ENCODE results near the gene CDK6. TPM values are rescaled to one million over a fixed set of nuclear protein-coding genes. Genes with fewer than 3 reads are reported as not detected.
"Not testable (repeated sequence)": the region's sequence is repeated elsewhere in the genome, so short reads cannot be mapped to it uniquely, and the experiment has no call there.

The CDK6 gene
- total and polyA plus RNA-seq, 8 donors, result 2.6 to 86.3 (median 15.5) TPM

- intact Hi-C loops (cut with DNase I; ENCODE audit: low total_unique reads), result no loop called here
- TF ChIP-seq EP300 (IDR thresholded peaks at IDR 0.05), result no peak
- TF ChIP-seq POLR2A (IDR thresholded peaks at IDR 0.05), result no peak
- TF ChIP-seq POLR2AphosphoS5 (IDR thresholded peaks at IDR 0.05), result no peak
- TF ChIP-seq CTCF (IDR thresholded peaks at IDR 0.05), result no peak
- WGBS, 5 donors, result 84 to 93% (median 90%) methylated on average over 4 of the region's 4 CpGs
These were observed 91.1 kb downstream of the CDK6 start for GRCh38 chr7:92745241-92745640.

GRCh38 chr7:92744180-92744579 is 92.2 kb downstream of the CDK6 start:
- H3K36me3 ChIP-seq; intact Hi-C loops (cut with DNase I; ENCODE audit: low total_unique reads); H3K4me3 ChIP-seq; H3K9me3 ChIP-seq; H3K27me3 ChIP-seq; H3K27ac ChIP-seq; DNase-seq: not testable (repeated sequence)
- H3K4me1 ChIP-seq, result peaks cover 0 to 26% (median 15%) of the 10 kb centered on the region in 4 donors
- WGBS, 5 donors, result 85 to 97% (median 94%) methylated on average over 4 of the region's 4 CpGs

More at GRCh38 chr7:92745241-92745640, 91.1 kb downstream of the CDK6 start:
- Histone ChIP-seq H3K4me3 (no peak overlapping the region), H3K27ac (no peak overlapping the region), H3K36me3 (no peaks in the 10 kb centered on the region), H3K4me1 (peaks cover 0 to 37% (median 20%) of the 10 kb centered on the region in 4 donors), H3K27me3 (no peaks in the 10 kb centered on the region), H3K9me3 (no peaks in the 10 kb centered on the region)
- no peak for DNase-seq

- intact Hi-C loops (cut with DNase I; ENCODE audit: low total_unique reads), result no loop called here
- H3K4me1 ChIP-seq, result peaks cover 0 to 15% (median 9%) of the 10 kb centered on the region in 4 donors
- DNase-seq, result no peak
- no peak overlapping the region for H3K27ac ChIP-seq
- H3K9me3 ChIP-seq, result no peaks in the 10 kb centered on the region
- TF ChIP-seq POLR2AphosphoS5 (IDR thresholded peaks at IDR 0.05), result no peak
- no peak for TF ChIP-seq POLR2A (IDR thresholded peaks at IDR 0.05)
- TF ChIP-seq CTCF (IDR thresholded peaks at IDR 0.05), result no peak
- TF ChIP-seq EP300 (IDR thresholded peaks at IDR 0.05), result no peak
- no peaks in the 10 kb centered on the region for H3K36me3 ChIP-seq
- no peaks in the 10 kb centered on the region for H3K27me3 ChIP-seq
- H3K4me3 ChIP-seq, result no peak overlapping the region
These were observed 94.2 kb downstream of the CDK6 start for GRCh38 chr7:92742186-92742585.

- Histone ChIP-seq H3K9me3 (no peaks in the 10 kb centered on the region), H3K4me3 (no peak overlapping the region), H3K27ac (no peak overlapping the region), H3K36me3 (no peaks in the 10 kb centered on the region), H3K4me1 (peaks cover 0 to 15% (median 9%) of the 10 kb centered on the region in 4 donors), H3K27me3 (no peaks in the 10 kb centered on the region)
- TF ChIP-seq CTCF (IDR thresholded peaks at IDR 0.05) (no peak), EP300 (IDR thresholded peaks at IDR 0.05) (no peak), POLR2AphosphoS5 (IDR thresholded peaks at IDR 0.05) (no peak), POLR2A (IDR thresholded peaks at IDR 0.05) (no peak)
- 57 to 65% (median 62%) methylated on average over 6 of the region's 6 CpGs for WGBS, 5 donors
- peak in 1 of 2 donors; percentile 32 for DNase-seq
- intact Hi-C loops (cut with DNase I; ENCODE audit: low total_unique reads), result no loop called here
These were observed 95.7 kb downstream of the CDK6 start for GRCh38 chr7:92740700-92741126.

- H3K27me3 ChIP-seq, result no peaks in the 10 kb centered on the region
These were observed 96.2 kb downstream of the CDK6 start for GRCh38 chr7:92740134-92740533.

More at GRCh38 chr7:92740134-92740533, 96.2 kb downstream of the CDK6 start:
- TF ChIP-seq POLR2AphosphoS5 (IDR thresholded peaks at IDR 0.05) (no peak), EP300 (IDR thresholded peaks at IDR 0.05) (no peak), CTCF (IDR thresholded peaks at IDR 0.05) (no peak), POLR2A (IDR thresholded peaks at IDR 0.05) (no peak)
- no peak overlapping the region for H3K27ac ChIP-seq
- no peak overlapping the region for H3K4me3 ChIP-seq
- H3K36me3 ChIP-seq, result no peaks in the 10 kb centered on the region
- intact Hi-C loops (cut with DNase I; ENCODE audit: low total_unique reads), result no loop called here
- no peak for DNase-seq
- H3K9me3 ChIP-seq, result no peaks in the 10 kb centered on the region
- H3K4me1 ChIP-seq, result peaks cover 0 to 15% (median 9%) of the 10 kb centered on the region in 4 donors
- WGBS, 5 donors, result 69 to 85% (median 72%) methylated on average over 4 of the region's 4 CpGs

Measured in stomach (tissue), 9 donors.